ENCODE measurements around the gene PRR12.

Gene PRR12

GRCh38 chr19:49658139-49658517 is 67.1 kb downstream of the PRR12 start:
- no peak for TF ChIP-seq REST (IDR thresholded peaks at IDR 0.05; ENCODE audit: insufficient read depth in 1 of 2, low read depth in 2 of 2, low read length in 2 of 2)
- TF ChIP-seq POLR2AphosphoS5 (IDR thresholded peaks at IDR 0.05; ENCODE audit: low read depth, low read length): no peak
- no peak for TF ChIP-seq FOXP2 (optimal IDR thresholded peaks at IDR 0.05; ENCODE audit: borderline replicate concordance, extremely low read depth, extremely low read length, insufficient read depth)
- TF ChIP-seq SIN3A (IDR thresholded peaks at IDR 0.05; ENCODE audit: borderline replicate concordance, insufficient read depth, low read length): no peak
- TF ChIP-seq TAF1 (IDR thresholded peaks at IDR 0.05; ENCODE audit: borderline replicate concordance, insufficient read depth, low read length): no peak

GRCh38 chr19:49658566-49659442 is 67.8 kb downstream of the PRR12 start:
- TF ChIP-seq POLR2AphosphoS5 (IDR thresholded peaks at IDR 0.05; ENCODE audit: low read depth, low read length) (no peak), REST (IDR thresholded peaks at IDR 0.05; ENCODE audit: insufficient read depth in 1 of 2, low read depth in 2 of 2, low read length in 2 of 2) (no peak), TAF1 (IDR thresholded peaks at IDR 0.05; ENCODE audit: borderline replicate concordance, insufficient read depth, low read length) (no peak), SIN3A (IDR thresholded peaks at IDR 0.05; ENCODE audit: borderline replicate concordance, insufficient read depth, low read length) (no peak), FOXP2 (optimal IDR thresholded peaks at IDR 0.05; ENCODE audit: borderline replicate concordance, extremely low read depth, extremely low read length, insufficient read depth) (no peak)

GRCh38 chr19:49660338-49660961 is 69.5 kb downstream of the PRR12 start:
- TF ChIP-seq TAF1 (IDR thresholded peaks at IDR 0.05; ENCODE audit: borderline replicate concordance, insufficient read depth, low read length) (no peak), SIN3A (IDR thresholded peaks at IDR 0.05; ENCODE audit: borderline replicate concordance, insufficient read depth, low read length) (no peak), FOXP2 (optimal IDR thresholded peaks at IDR 0.05; ENCODE audit: borderline replicate concordance, extremely low read depth, extremely low read length, insufficient read depth) (no peak)

GRCh38 chr19:49662011-49662410 is 71.0 kb downstream of the PRR12 start:
- TF ChIP-seq REST (IDR thresholded peaks at IDR 0.05; ENCODE audit: insufficient read depth in 1 of 2, low read depth in 2 of 2, low read length in 2 of 2): no peak
- TF ChIP-seq POLR2AphosphoS5 (IDR thresholded peaks at IDR 0.05; ENCODE audit: low read depth, low read length): no peak
- no peak for TF ChIP-seq TAF1 (IDR thresholded peaks at IDR 0.05; ENCODE audit: borderline replicate concordance, insufficient read depth, low read length)
- no peak for TF ChIP-seq FOXP2 (optimal IDR thresholded peaks at IDR 0.05; ENCODE audit: borderline replicate concordance, extremely low read depth, extremely low read length, insufficient read depth)
- TF ChIP-seq SIN3A (IDR thresholded peaks at IDR 0.05; ENCODE audit: borderline replicate concordance, insufficient read depth, low read length): no peak

- no peak for TF ChIP-seq FOXP2 (optimal IDR thresholded peaks at IDR 0.05; ENCODE audit: borderline replicate concordance, extremely low read depth, extremely low read length, insufficient read depth)
- TF ChIP-seq TAF1 (IDR thresholded peaks at IDR 0.05; ENCODE audit: borderline replicate concordance, insufficient read depth, low read length): no peak
- no peak for TF ChIP-seq SIN3A (IDR thresholded peaks at IDR 0.05; ENCODE audit: borderline replicate concordance, insufficient read depth, low read length)
- no peak for TF ChIP-seq POLR2AphosphoS5 (IDR thresholded peaks at IDR 0.05; ENCODE audit: low read depth, low read length)
- no peak for TF ChIP-seq REST (IDR thresholded peaks at IDR 0.05; ENCODE audit: insufficient read depth in 1 of 2, low read depth in 2 of 2, low read length in 2 of 2)
These were observed 72.2 kb downstream of the PRR12 start for GRCh38 chr19:49663224-49663623.
